Activated CD8-positive, alpha-beta memory T cell treated with anti-CD3 and anti-CD28 coated beads, Interleukin-2, amount 50 U/mL, for 1 hour (primary cell): Measurements from ENCODE around the gene MVB12A.

Experiments
- DNase-seq: peaks from one replicate; pipeline ENCODE4 v3.0.0-alpha.2; 2020; ENCODE audit errors: extremely low read depth

MVB12A gene

DNA sequence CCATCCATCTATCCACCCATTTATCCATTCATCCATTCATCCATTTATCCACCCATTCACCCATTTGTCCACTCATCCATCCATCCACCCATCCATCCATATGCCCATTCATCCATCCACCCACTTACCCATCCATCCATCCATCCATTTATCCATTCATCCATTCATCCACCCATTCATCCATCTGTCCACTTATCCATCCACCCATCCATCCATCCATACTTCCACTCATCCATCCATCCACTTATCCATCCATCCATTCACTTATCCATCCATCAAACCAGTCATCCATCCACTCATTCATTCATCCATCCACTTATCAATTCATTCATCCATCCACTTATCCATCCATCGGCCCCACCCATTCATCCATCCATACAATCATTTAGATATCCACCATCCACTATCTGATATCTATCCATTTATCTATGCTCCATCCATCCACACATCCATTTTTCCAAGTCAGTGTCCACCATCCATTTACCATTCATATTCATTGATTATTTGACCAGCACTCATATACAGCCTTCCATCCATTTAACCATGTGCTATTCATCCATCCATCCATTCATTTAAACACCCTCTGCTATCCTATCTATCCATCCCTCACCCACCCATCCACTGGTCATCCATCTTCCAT is 25.8 kb downstream of the MVB12A start:
- DNase-seq, result no peak

DNA sequence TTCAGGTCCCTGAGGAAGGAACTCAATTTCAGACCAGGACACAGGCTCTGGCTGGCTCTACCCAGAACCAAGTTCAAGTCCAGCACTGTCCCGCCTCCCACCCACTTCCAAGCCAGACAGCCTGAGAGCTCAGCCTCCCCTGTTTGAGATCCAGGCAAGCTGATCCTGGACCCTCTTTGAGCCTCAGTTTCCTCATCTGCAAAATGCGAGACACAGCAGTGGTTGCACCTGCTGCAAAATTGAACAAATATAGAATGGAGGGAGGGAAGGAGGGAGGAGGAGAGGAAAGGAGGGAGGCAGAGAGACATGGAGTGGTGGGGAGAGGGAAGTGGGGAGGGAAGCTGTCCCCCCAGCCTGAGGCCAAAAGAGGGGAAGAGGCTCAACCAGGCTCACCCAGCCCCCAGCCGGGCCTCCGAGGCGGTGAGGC is 27.9 kb downstream of the MVB12A start:
- DNase-seq, result no peak

- DNase-seq, result no peak
These were observed 28.5 kb downstream of the MVB12A start, which contains the start of gene TMEM221 for GRCh38 chr19:17448131-17448967. Gene TMEM221, minus strand, starts transcription at chr19:17448668. Its CDS starts 206 bp downstream, at chr19:17448462.

GRCh38 chr19:17450264-17451075 is 30.6 kb downstream of the MVB12A start:
- no peak for DNase-seq

GRCh38 chr19:17451820-17452219 is 32.0 kb downstream of the MVB12A start:
- no peak for DNase-seq

GRCh38 chr19:17454576-17455071 is 34.8 kb downstream of the MVB12A start:
- DNase-seq, result no peak

- no peak for DNase-seq
These were observed 35.7 kb downstream of the MVB12A start for GRCh38 chr19:17455308-17456123.

GRCh38 chr19:17456127-17456526 is 36.3 kb downstream of the MVB12A start:
- DNase-seq, result no peak

- no peak for DNase-seq
These were observed 37.8 kb downstream of the MVB12A start for GRCh38 chr19:17457616-17458015.

- DNase-seq, result no peak
These were observed 39.1 kb downstream of the MVB12A start for GRCh38 chr19:17458970-17459369.

GRCh38 chr19:17460372-17461230 is 40.8 kb downstream of the MVB12A start, which contains the start of gene NXNL1:
Gene NXNL1, minus strand, starts transcription at chr19:17460926. Its CDS starts 57 bp downstream, at chr19:17460869.
- no peak for DNase-seq

DNA sequence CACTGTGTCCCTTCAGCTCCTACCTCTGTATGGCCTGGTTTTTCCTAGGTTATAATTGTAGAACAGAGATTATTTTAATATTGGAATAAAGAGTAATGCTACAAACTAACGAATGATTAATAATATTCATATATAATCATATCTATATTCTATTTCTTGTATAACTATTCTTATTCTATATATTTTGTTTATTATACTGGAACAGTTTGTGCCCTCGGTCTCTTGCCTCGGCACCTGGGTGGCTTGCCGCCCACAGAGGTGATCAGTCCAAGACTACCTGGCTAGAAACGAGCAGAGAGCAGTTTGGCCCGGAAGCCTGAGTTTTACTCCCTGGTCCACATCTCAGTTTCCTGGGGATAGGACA is 46.6 kb downstream of the MVB12A start:
- DNase-seq, result no peak

DNA sequence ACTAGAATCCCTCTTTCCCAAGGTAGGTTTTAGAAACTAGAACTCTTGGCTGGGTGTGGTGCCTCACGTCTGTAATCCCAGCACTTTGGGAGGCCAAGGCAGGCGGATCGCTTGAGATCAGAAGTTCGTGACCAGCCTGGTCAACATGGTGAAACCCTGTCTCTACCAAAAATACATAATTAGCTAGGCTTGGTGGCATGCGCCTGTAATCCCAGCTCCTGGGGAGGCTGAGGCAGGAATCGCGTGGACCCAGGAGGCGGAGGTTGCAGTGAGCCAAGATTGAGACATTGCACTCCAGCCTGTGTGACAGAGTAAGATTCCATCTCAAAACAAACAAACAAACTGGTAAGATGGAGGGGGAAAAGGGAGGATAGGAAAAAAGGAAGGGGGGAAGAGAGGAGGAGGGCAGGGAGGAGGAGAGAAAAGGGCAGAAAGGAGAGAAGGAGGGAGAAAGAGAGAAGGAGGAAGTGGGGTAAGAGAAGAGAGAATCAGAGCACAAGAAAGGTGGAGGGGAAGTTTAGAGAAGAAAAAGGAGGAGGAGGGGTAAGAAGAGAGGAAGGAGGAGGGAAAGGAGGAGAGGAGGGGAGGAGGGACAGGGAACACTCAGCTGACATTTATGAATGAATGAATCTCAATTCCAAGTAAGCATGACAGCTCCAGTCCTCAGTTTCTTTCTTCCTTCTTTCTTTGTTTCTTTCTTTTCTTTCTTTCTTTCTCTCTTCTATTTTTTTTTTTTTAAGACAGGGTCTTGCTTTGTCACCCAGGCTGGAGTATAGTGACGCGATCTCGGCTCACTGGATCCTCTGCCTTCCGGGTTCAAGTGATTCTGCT is 47.8 kb downstream of the MVB12A start:
- no peak for DNase-seq

GRCh38 chr19:17468302-17469091 is 48.6 kb downstream of the MVB12A start:
- DNase-seq, result no peak

- DNase-seq, result no peak
These were observed 49.2 kb downstream of the MVB12A start for GRCh38 chr19:17469092-17469480.

DNA sequence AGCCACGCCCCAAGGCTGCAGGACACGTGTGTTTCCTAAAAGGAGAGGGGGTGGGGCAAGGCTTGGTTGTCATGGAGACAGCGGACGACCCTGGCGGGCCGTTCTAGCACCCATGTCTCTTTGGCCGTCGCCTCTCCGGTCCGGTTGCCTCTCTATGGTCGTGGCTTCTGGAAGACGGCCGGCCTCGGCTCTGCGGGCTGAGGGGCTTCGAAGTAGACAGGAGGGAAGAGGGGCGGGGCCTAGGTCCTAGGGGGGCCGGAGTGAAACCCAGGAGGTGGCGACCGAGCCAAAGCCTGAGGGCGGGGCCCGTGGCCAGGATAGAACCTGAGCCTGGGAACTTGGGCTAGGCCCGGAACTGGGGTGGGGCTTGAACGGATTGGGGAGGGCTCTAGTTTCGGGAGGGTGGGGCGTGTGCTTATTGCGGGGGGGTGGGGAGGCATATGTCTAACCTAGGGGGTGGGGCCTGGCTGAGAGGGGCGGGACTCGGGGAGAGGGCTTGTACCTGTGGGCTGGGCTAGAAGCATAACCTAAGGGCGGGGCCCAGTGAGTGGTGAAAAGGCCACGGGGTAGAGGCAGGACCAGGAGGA is 49.7 kb downstream of the MVB12A start:
- DNase-seq, result peak; percentile 86

- peak; percentile 78 for DNase-seq
These were observed 50.4 kb downstream of the MVB12A start, which contains the start of gene SLC27A1 for GRCh38 chr19:17470068-17470841. Gene SLC27A1, plus strand, starts transcription at chr19:17470524. Its CDS starts 17 bp downstream, at chr19:17470541.
